ENCODE measurements around the gene ZNF500.

DNA sequence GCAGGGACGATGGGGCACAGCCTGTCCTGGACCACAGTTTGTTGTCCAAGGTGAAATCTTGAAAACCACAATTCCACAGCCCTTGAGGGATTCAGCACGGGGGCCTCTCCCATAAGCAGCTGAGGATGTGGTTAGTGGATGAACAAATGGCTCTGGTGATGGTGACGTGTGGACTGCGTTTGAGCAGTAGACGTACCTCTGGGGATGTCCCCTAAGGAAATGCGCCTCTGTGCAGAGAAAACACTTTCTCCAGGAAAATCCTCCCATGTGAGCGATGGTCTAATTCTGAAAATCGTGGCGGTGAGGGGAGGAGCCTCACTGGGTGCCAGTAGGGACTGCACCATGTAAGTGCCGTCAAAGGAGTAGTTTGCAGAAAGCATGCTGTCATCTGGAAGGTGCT lies 23.9 kb upstream of the ZNF500 start:
- TF ChIP-seq, protein P1, sequence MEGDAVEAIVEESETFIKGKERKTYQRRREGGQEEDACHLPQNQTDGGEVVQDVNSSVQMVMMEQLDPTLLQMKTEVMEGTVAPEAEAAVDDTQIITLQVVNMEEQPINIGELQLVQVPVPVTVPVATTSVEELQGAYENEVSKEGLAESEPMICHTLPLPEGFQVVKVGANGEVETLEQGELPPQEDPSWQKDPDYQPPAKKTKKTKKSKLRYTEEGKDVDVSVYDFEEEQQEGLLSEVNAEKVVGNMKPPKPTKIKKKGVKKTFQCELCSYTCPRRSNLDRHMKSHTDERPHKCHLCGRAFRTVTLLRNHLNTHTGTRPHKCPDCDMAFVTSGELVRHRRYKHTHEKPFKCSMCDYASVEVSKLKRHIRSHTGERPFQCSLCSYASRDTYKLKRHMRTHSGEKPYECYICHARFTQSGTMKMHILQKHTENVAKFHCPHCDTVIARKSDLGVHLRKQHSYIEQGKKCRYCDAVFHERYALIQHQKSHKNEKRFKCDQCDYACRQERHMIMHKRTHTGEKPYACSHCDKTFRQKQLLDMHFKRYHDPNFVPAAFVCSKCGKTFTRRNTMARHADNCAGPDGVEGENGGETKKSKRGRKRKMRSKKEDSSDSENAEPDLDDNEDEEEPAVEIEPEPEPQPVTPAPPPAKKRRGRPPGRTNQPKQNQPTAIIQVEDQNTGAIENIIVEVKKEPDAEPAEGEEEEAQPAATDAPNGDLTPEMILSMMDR (IDR thresholded peaks at IDR 0.05) = no peak
- TF ChIP-seq POLR2A (IDR thresholded peaks at IDR 0.05) = no peak
